Ishikawa (cell line): ENCODE results near the gene TMEM86A.

Experiments used
- CEBPB ChIP-seq: IDR thresholded peaks from 2 replicates; pipeline ENCODE4 v1.6.1; 2012
- CREB1 ChIP-seq: IDR thresholded peaks from 2 replicates; pipeline ENCODE4 v1.6.1; 2012; ENCODE audit warnings: low read depth
- EGR1 ChIP-seq: IDR thresholded peaks from 2 replicates; pipeline ENCODE4 v1.6.1; 2012
- EP300 ChIP-seq: IDR thresholded peaks from 2 replicates; pipeline ENCODE4 v1.6.1; 2012; ENCODE audit warnings: borderline replicate concordance
- FOXM1 ChIP-seq: IDR thresholded peaks from 2 replicates; pipeline ENCODE4 v1.6.1; 2012; ENCODE audit warnings: low read depth, borderline replicate concordance
- MAX ChIP-seq: IDR thresholded peaks from 2 replicates; pipeline ENCODE4 v1.6.1; 2012
- NFIC ChIP-seq: IDR thresholded peaks from 2 replicates; pipeline ENCODE4 v1.6.1; 2012
- RAD21 ChIP-seq: IDR thresholded peaks from 2 replicates; pipeline ENCODE4 v1.6.1; 2012; ENCODE audit warnings: low read depth
- REST ChIP-seq: IDR thresholded peaks from 2 replicates; pipeline ENCODE4 v1.6.1; 2012; ENCODE audit warnings: low read depth, mild to moderate bottlenecking
- TAF1 ChIP-seq: IDR thresholded peaks from 2 replicates; pipeline ENCODE4 v1.6.1; 2012; ENCODE audit warnings: low read depth, mild to moderate bottlenecking
- TCF12 ChIP-seq: IDR thresholded peaks from 2 replicates; pipeline ENCODE4 v1.6.1; 2012; ENCODE audit warnings: low read depth
- TEAD4 ChIP-seq: IDR thresholded peaks from 2 replicates; pipeline ENCODE4 v1.6.1; 2012
- USF1 ChIP-seq: IDR thresholded peaks from 2 replicates; pipeline ENCODE4 v1.6.1; 2012
- YY1 ChIP-seq: IDR thresholded peaks from 2 replicates; pipeline ENCODE4 v1.6.1; 2012; ENCODE audit warnings: low read depth
- ZBTB7A ChIP-seq: IDR thresholded peaks from 2 replicates; pipeline ENCODE4 v1.6.1; 2012; ENCODE audit warnings: low read depth

The TMEM86A gene

GRCh38 chr11:18699269-18699596 is 654 bp downstream of the TMEM86A start:
- TF ChIP-seq USF1 (no peak), FOXM1 (no peak), EP300 (no peak), MAX (no peak), CREB1 (no peak), CEBPB (no peak), RAD21 (no peak), EGR1 (no peak), NFIC (no peak), TCF12 (no peak), TAF1 (no peak), REST (no peak), TEAD4 (no peak), ZBTB7A (no peak), YY1 (no peak)

GRCh38 chr11:18699848-18700261 is 1.3 kb downstream of the TMEM86A start:
- TF ChIP-seq TAF1 (no peak), ZBTB7A (no peak), YY1 (no peak), CEBPB (no peak), RAD21 (no peak), CREB1 (no peak), TCF12 (no peak), EP300 (no peak), NFIC (no peak), USF1 (no peak), REST (no peak), FOXM1 (no peak), MAX (no peak), EGR1 (no peak), TEAD4 (no peak)

- no peak for TF ChIP-seq RAD21
- 0 out of 2 replicates have a peak, but pooled peaks have one; percentile 35 for TF ChIP-seq TEAD4
- no peak for TF ChIP-seq TAF1
- no peak for TF ChIP-seq YY1
- no peak for TF ChIP-seq ZBTB7A
- no peak for TF ChIP-seq EP300
- peak; percentile 45 for TF ChIP-seq TCF12
Observed at GRCh38 chr11:18700375-18700774, 1.8 kb downstream of the TMEM86A start.

- TF ChIP-seq EP300 (no peak), TEAD4 (no peak), TAF1 (no peak), NFIC (no peak), REST (no peak), FOXM1 (no peak), TCF12 (no peak), MAX (no peak), CREB1 (no peak), EGR1 (no peak)
Observed at GRCh38 chr11:18700872-18701271, 2.3 kb downstream of the TMEM86A start.
